Fibroblast of the aortic adventitia (primary cell): Measurements from ENCODE around the gene ZNF408. TPM values are rescaled to one million over a fixed set of nuclear protein-coding genes. Genes with fewer than 3 reads are reported as not detected.

ENCODE experiments used
- DNase-seq: peaks from one replicate; pipeline ENCODE4 v3.0.0-alpha.2; 2010; ENCODE audit warnings: low read depth
- H3K4me3 ChIP-seq: 2 replicates; pipeline ENCODE4 v1.5.1; 2011; ENCODE audit warnings: low read depth, mild to moderate bottlenecking, control low read depth, low read length, moderate library complexity
- CTCF ChIP-seq: IDR thresholded peaks from 2 replicates; pipeline ENCODE4 v1.5.1; 2011; ENCODE audit warnings: mild to moderate bottlenecking, low read length, control low read depth, inconsistent platforms; ENCODE audit not compliant: insufficient read depth
- total RNA-seq: library from RNA; depleted of rRNA; stranded (reverse); fragments of >200 nt; gene quantifications from 2 replicates; pipeline ENCODE4 v1.2.3, GENCODE V29; 2012; ENCODE audit warnings: low replicate concordance

ZNF408 gene
- total RNA-seq, 1 donor, result 9.3 TPM

GRCh38 chr11:46724088-46724487 lies 23.3 kb downstream of the ZNF408 start:
- no peak for TF ChIP-seq CTCF
- DNase-seq, result peak; percentile 16
- no peak overlapping the region for H3K4me3 ChIP-seq

- DNase-seq, result no peak
- no peak for TF ChIP-seq CTCF
- H3K4me3 ChIP-seq, result no peak overlapping the region
These were observed 24.7 kb downstream of the ZNF408 start for GRCh38 chr11:46725338-46726205.

GRCh38 chr11:46726206-46726862 lies 25.5 kb downstream of the ZNF408 start:
- no peak for TF ChIP-seq CTCF
- no peak overlapping the region for H3K4me3 ChIP-seq
- no peak for DNase-seq

GRCh38 chr11:46727952-46728658 lies 27.3 kb downstream of the ZNF408 start:
- TF ChIP-seq CTCF, result no peak
- no peak overlapping the region for H3K4me3 ChIP-seq
- no peak for DNase-seq

- H3K4me3 ChIP-seq, result no peak overlapping the region
- no peak for TF ChIP-seq CTCF
- DNase-seq, result no peak
These were observed 27.8 kb downstream of the ZNF408 start for GRCh38 chr11:46728659-46729040.

GRCh38 chr11:46729110-46730027 lies 28.5 kb downstream of the ZNF408 start:
- H3K4me3 ChIP-seq, result no peak overlapping the region
- no peak for TF ChIP-seq CTCF
- peak; percentile 10 for DNase-seq
